GM12864 (cell line): ENCODE results near the gene FAM200C.

Experiments
- DNase-seq: peaks from one replicate; pipeline ENCODE4 v3.0.0-alpha.2; 2011; ENCODE audit warnings: low read depth
- H3K4me3 ChIP-seq: 2 replicates; pipeline ENCODE4 v1.5.1; 2011; ENCODE audit warnings: mild to moderate bottlenecking, low read depth, low read length, control low read depth
- CTCF ChIP-seq: IDR thresholded peaks from 2 replicates; pipeline ENCODE4 v1.5.1; 2011; ENCODE audit warnings: low read depth, mild to moderate bottlenecking, moderate library complexity, low read length, control low read depth, inconsistent platforms; ENCODE audit errors: missing control alignments

The FAM200C gene

DNA sequence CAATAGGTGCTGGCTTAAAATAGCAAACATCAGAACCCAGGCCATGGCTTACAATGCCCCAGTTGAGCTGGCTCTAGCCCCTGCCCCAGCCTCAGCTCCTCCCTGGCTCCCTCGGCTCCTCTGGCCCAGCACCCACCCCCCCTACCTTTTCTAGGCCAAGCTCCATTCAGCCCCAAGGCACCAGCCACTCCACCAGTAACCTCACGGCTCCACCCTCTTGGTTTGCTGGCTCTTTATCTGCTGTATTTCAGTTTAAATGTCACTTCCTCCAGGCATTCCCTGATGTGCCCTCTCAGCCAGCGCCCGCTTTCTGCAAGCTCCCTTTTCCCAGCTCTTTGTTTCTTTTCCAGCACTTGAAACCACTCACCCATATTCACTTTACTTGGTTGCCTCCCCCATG lies 40.0 kb downstream of the FAM200C start:
- no peak overlapping the region for H3K4me3 ChIP-seq
- no peak for DNase-seq
- TF ChIP-seq CTCF: no peak

DNA sequence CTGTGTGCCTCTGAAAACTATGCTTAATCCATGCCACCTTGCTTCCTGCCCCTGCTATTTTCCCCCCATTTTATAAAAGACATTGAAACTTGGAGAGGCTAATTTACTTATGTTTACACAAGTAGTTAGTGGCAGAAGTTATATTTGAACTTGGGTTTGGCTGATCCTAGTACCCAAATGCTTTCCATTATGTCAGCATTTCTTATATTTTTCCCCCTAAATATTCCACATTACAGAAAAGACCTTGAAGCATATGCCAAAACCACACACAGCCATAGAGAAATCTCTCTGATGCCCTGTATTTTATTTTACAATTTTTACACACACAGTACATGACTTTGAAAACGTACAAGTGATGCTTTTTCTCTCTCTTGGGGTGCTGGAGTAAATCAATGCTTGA lies 40.6 kb downstream of the FAM200C start:
- TF ChIP-seq CTCF: no peak
- no peak overlapping the region for H3K4me3 ChIP-seq
- DNase-seq: no peak

GRCh38 chr5:160357861-160358411 lies 41.9 kb downstream of the FAM200C start:
- H3K4me3 ChIP-seq: no peak overlapping the region
- no peak for TF ChIP-seq CTCF
- DNase-seq: no peak

GRCh38 chr5:160357394-160357793 lies 42.5 kb downstream of the FAM200C start:
- no peak for TF ChIP-seq CTCF
- DNase-seq: no peak
- H3K4me3 ChIP-seq: no peak overlapping the region

GRCh38 chr5:160356550-160357347 lies 43.1 kb downstream of the FAM200C start:
- no peak overlapping the region for H3K4me3 ChIP-seq
- no peak for TF ChIP-seq CTCF
- DNase-seq: no peak

DNA sequence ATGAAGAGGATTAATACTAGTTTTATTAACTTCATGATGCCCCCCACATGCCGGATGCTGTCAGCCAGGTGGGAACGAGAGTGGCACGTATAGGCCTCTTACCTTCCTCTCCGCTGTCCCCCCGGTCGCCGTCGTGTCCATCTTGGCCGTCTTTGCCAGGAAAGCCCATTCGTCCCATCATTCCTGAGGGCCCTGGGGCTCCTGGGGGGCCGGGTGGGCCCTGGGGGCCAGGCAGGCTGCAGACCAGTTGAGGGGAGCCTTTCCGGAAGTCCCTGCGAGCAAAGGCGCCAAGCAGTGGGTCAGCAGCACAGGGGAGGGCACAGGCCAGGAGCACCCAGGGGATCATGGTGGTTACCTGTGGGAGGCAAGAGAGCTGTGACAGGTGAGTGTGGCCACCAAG lies 45.2 kb downstream of the FAM200C start:
- H3K4me3 ChIP-seq: no peak overlapping the region
- TF ChIP-seq CTCF: no peak
- DNase-seq: no peak

- no peak for TF ChIP-seq CTCF
- no peak overlapping the region for H3K4me3 ChIP-seq
- DNase-seq: no peak
Observed at GRCh38 chr5:160353379-160353778, 46.5 kb downstream of the FAM200C start.
